CD4-positive, alpha-beta memory T cell (primary cell): ENCODE data around the gene DNAJB13. TPM values are rescaled to one million over a fixed set of nuclear protein-coding genes. Genes with fewer than 3 reads are reported as not detected.
A peak's percentile ranks its signal among the peaks of the same experiment; 100 is the strongest.

Experiments
- CTCF ChIA-PET: fragments of 350-600 bp; sonication (Branson Sonifier 250); formaldehyde crosslinking; loops from one replicate; lab custom pipeline; 2021; ENCODE audit warnings: inconsistent platforms; ENCODE audit not compliant: partially characterized antibody; lab: Charles Lee
- POLR2A ChIA-PET: fragments of 350-600 bp; sonication (Branson Sonifier 250); formaldehyde crosslinking; loops from one replicate; lab custom pipeline; 2021; ENCODE audit not compliant: partially characterized antibody; lab: Charles Lee
- DNase-seq, 5 donors: peaks; one replicate each; pipeline versions ENCODE4 v3.0.0 to v3.0.0-alpha.2; 2020 to 2022; ENCODE audit warnings: mixed read lengths in 1 of 5
- H3K27ac ChIP-seq: one replicate; pipeline ENCODE4 v1.7.0; 2013; ENCODE audit warnings: low read depth, low read length
- H3K27me3 ChIP-seq: 2 replicates; pipeline ENCODE4 v1.7.0; 2013; ENCODE audit warnings: mild to moderate bottlenecking, low read length, moderate library complexity; ENCODE audit not compliant: insufficient read depth
- H3K36me3 ChIP-seq: 2 replicates; pipeline ENCODE4 v1.7.0; 2013; ENCODE audit warnings: mild to moderate bottlenecking, low read length, moderate library complexity; ENCODE audit not compliant: insufficient read depth
- H3K4me1 ChIP-seq: 2 replicates; pipeline ENCODE4 v1.7.0; 2013; ENCODE audit warnings: mild to moderate bottlenecking, low read length, moderate library complexity; ENCODE audit not compliant: insufficient read depth
- H3K4me3 ChIP-seq, 2 donors: one replicate each; pipeline ENCODE4 v1.7.0; 2013; ENCODE audit warnings: low read length in 2 of 2, mild to moderate bottlenecking in 1 of 2
- H3K9me3 ChIP-seq, 2 donors: one replicate each; pipeline ENCODE4 v1.7.0; 2013; ENCODE audit warnings: low read length in 2 of 2, control low read depth in 1 of 2; ENCODE audit not compliant: control insufficient read depth in 1 of 2
- H3K27ac Mint-ChIP-seq, 7 donors: one replicate each; pipeline ENCODE4 v1.8.0; 2020 to 2021; ENCODE audit warnings: mixed read lengths in 7 of 7, mild to moderate bottlenecking in 6 of 7, inconsistent platforms in 3 of 7, moderate library complexity in 3 of 7
- H3K27me3 Mint-ChIP-seq, 2 donors: one replicate each; pipeline ENCODE4 v1.8.0; 2020 to 2021; ENCODE audit warnings: mixed read lengths in 2 of 2
- H3K36me3 Mint-ChIP-seq, 2 donors: one replicate each; pipeline ENCODE4 v1.8.0; 2020 to 2021; ENCODE audit warnings: mixed read lengths in 2 of 2, inconsistent platforms in 1 of 2, mild to moderate bottlenecking in 1 of 2
- H3K4me1 Mint-ChIP-seq, 4 donors: one replicate each; pipeline ENCODE4 v1.8.0; 2020 to 2021; ENCODE audit warnings: mixed read lengths in 4 of 4, mild to moderate bottlenecking in 1 of 4
- H3K4me3 Mint-ChIP-seq, 8 donors: one replicate each; pipeline ENCODE4 v1.8.0; 2020 to 2021; ENCODE audit warnings: mixed read lengths in 8 of 8, mild to moderate bottlenecking in 7 of 8, moderate library complexity in 6 of 8, inconsistent platforms in 3 of 8
- H3K9me3 Mint-ChIP-seq, 8 donors: one replicate each; pipeline ENCODE4 v1.8.0; 2020 to 2021; ENCODE audit warnings: mixed read lengths in 8 of 8, mild to moderate bottlenecking in 5 of 8, inconsistent platforms in 3 of 8, moderate library complexity in 1 of 8
- intact Hi-C: fragments of 100-400 bp; cut with micrococcal nuclease; formaldehyde crosslinking; loops from one replicate; pipeline ENCODE4 v1.15.1; 2023
- polyA plus RNA-seq, 2 donors: library from polyadenylated mRNA; unstranded; fragments of 300-500 nt; fragmentation: Illumina TruSeq; gene quantifications; one replicate each; pipeline ENCODE4 v1.2.3, GENCODE V29; 2021
- total RNA-seq, 2 experiments: library from RNA; stranded (reverse); gene quantifications; one replicate each; pipeline ENCODE4 v1.2.3, GENCODE V29; 2021

DNAJB13 gene
- total and polyA plus RNA-seq, 4 experiments from 2014 or later, result 0.23 to 0.53 (median 0.30) TPM; not detected in 1

DNA sequence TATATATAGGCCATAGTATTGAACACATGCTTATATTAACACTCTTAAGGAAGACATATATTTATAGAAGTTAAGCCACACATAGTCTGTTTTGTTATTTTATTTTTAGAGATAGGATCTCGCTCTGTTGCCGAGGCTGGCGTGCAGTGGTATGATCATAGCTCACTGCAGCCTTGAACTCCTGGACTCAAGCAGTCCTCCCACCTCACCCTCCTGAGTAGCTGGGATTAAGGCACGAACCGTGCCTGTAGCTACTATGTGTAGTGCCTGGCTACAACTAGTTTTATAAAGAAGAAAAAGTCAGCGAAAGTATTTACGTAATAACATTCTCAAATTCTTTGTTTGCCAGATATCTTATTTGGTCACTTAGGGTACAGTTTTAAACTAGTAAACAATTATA is 37.4 kb downstream of the DNAJB13 start:
- H3K27me3 Mint-ChIP-seq, result no peaks in the 10 kb centered on the region

DNA sequence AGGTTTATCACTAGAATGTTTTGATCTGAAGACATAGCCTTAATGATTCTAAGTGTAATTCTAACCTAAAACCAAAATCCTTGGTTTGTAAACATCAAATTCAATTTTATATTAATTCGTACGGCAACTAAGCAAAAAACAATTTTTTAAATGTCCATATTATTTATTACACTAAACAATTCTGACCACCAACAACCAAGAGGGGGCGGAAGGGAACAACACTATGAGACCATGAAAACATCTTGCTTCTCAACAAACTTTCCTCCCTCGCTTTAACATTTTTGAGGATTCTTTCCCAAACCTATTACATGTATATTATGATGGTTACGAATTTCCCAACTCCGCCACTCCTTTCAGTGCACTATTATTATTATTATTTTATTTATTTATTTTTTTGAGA is 38.3 kb downstream of the DNAJB13 start:
- POLR2A ChIA-PET, result interaction anchor here (35.3 to 38.4 kb wide), 2 partner anchors 8 to 18 kb away, joined by 2221 read pairs; partner anchors contain the start of genes UCP2 and UCP3
- no peak for DNase-seq
- intact Hi-C loops, result no loop called here

More for the DNA sequence above, 37.4 kb downstream of the DNAJB13 start:
- intact Hi-C loops, result no loop called here
- CTCF ChIA-PET, result no interaction called here
- H3K4me3 Mint-ChIP-seq, result no peak overlapping the region
- peaks cover 24 to 45% (median 34%) of the 10 kb centered on the region in 4 donors for H3K4me1 Mint-ChIP-seq
- H3K9me3 ChIP-seq, result no peaks in the 10 kb centered on the region
- no peaks in the 10 kb centered on the region for H3K36me3 Mint-ChIP-seq
- no peaks in the 10 kb centered on the region for H3K9me3 Mint-ChIP-seq
- no peaks in the 10 kb centered on the region for H3K36me3 ChIP-seq
- no peak overlapping the region for H3K4me3 ChIP-seq
- peaks cover 41% of the 10 kb centered on the region for H3K4me1 ChIP-seq
- POLR2A ChIA-PET, result interaction anchor here (1.2 to 38.4 kb wide), 2 partner anchors 15 to 19 kb away, joined by 3 to 2221 read pairs; partner anchors contain the start of gene UCP3
- no peak overlapping the region for H3K27ac ChIP-seq
- no peak for DNase-seq
- H3K27ac Mint-ChIP-seq, result peak overlapping the region in 2 of 7 donors; percentile 62 to 88
- no peaks in the 10 kb centered on the region for H3K27me3 ChIP-seq

DNA sequence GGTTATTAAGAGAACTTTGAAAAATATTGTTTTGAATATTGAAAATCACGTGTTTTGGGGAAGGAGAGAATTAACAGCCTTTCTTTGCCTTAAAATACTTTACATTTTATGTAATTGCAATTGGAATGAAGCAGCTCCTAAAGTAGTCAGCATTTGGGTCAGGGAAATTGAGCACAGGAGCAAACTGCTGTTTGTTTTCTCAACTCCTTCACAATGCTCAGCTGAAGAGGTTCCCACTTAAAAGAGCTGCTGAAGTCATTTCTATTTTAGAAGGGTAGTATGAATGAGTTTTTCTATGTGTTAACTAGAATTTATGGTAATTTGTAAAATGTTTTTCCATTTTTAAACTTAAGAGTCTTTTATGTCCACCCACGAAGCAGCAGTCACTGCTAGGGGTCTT is 39.9 kb downstream of the DNAJB13 start:
- ChIA-PET POLR2A (interaction anchor here (35.3 to 38.4 kb wide), 2 partner anchors 9 to 16 kb away, joined by 2221 read pairs; partner anchors contain the start of genes UCP2 and UCP3), CTCF (interaction anchor here (1.0 to 1.6 kb wide), 3 partner anchors 11 to 21 kb away, joined by 4 to 5 read pairs (median 4); no protein-coding TSS in a partner anchor)
- peak overlapping the region in 2 of 8 donors; percentile 18 to 68 for H3K4me3 Mint-ChIP-seq
- no peaks in the 10 kb centered on the region for H3K36me3 ChIP-seq
- H3K27ac ChIP-seq, result no peak overlapping the region
- no peak for DNase-seq
- no peaks in the 10 kb centered on the region for H3K27me3 ChIP-seq
- no peaks in the 10 kb centered on the region for H3K9me3 Mint-ChIP-seq
- no peaks in the 10 kb centered on the region for H3K36me3 Mint-ChIP-seq
- no peaks in the 10 kb centered on the region for H3K9me3 ChIP-seq
- H3K4me1 Mint-ChIP-seq, result peaks cover 24 to 49% (median 37%) of the 10 kb centered on the region in 4 donors
- peaks cover 52% of the 10 kb centered on the region for H3K4me1 ChIP-seq
- intact Hi-C loops, result no loop called here
- H3K27me3 Mint-ChIP-seq, result no peaks in the 10 kb centered on the region
- no peak overlapping the region for H3K4me3 ChIP-seq
- H3K27ac Mint-ChIP-seq, result peak overlapping the region; percentile 64 to 95 (median 87)

More for the DNA sequence above, 38.3 kb downstream of the DNAJB13 start:
- no peaks in the 10 kb centered on the region for H3K27me3 ChIP-seq
- no peak overlapping the region for H3K27ac ChIP-seq
- Mint-ChIP-seq H3K36me3 (no peaks in the 10 kb centered on the region), H3K4me1 (peaks cover 18 to 41% (median 28%) of the 10 kb centered on the region in 4 donors), H3K9me3 (no peaks in the 10 kb centered on the region), H3K4me3 (no peak overlapping the region), H3K27me3 (no peaks in the 10 kb centered on the region), H3K27ac (peak overlapping the region in 1 of 7 donors; percentile 53)
- no peaks in the 10 kb centered on the region for H3K9me3 ChIP-seq
- peaks cover 43% of the 10 kb centered on the region for H3K4me1 ChIP-seq
- CTCF ChIA-PET, result interaction anchor here (1.6 kb wide), 1 partner anchor 16 kb away, joined by 5 read pairs; no protein-coding TSS in a partner anchor
- no peak overlapping the region for H3K4me3 ChIP-seq
- H3K36me3 ChIP-seq, result no peaks in the 10 kb centered on the region

DNA sequence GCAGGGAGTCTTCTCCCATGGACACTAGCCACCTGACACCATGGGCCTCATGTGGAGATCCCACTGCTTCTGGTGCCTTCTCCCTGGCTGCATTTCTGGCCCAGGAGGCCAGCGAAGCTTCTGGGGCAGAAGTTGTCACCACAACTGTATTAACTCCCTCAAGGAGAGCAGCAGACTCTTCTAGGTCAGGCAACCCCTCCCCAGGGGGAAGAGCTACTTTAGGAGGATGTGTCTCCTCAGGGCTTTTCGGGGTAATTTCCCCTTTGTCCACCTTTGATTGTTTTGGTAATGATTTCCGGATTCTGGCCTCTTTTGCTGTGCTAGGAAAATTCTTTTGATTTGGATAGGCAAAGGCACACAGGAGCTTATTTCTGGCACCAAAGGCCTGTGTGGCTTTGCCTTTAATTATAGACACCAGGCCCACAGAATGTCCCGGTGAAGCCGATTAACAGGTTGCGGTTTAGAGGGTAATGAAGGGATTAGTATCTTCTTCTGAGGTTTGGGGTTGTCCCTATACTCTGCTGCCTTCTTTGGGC is 40.7 kb downstream of the DNAJB13 start:
- peaks cover 60% of the 10 kb centered on the region for H3K4me1 ChIP-seq

DNA sequence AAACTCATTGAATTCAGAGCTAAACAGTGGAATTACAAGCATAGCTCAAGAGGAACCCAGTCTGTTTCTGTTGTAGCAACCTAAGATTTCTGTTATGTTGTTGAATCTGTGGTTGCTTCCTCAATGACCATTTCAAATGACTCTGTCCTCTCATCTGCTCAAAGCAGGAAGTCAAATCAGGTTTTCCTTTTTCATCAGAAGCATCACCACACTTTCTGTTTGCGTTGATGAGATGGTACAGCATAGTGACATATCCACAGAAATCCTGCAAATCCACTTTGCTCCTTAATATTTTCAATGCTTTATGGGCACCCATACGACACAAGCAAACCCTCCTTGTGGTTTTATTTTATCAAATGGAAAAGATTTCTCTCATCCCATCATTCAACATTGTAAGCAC is 44.4 kb downstream of the DNAJB13 start:
- Mint-ChIP-seq H3K4me1 (peaks cover 48 to 83% (median 64%) of the 10 kb centered on the region in 4 donors), H3K4me3 (peak overlapping the region; percentile 68 to 88 (median 82)), H3K27me3 (no peaks in the 10 kb centered on the region), H3K27ac (peak overlapping the region; percentile 96 to 99 (median 98)), H3K9me3 (no peaks in the 10 kb centered on the region), H3K36me3 (peaks cover 0 to 2% of the 10 kb centered on the region in 2 donors)
- peak overlapping the region; percentile 8 to 25 for H3K4me3 ChIP-seq
- no peaks in the 10 kb centered on the region for H3K36me3 ChIP-seq
- no peaks in the 10 kb centered on the region for H3K27me3 ChIP-seq
- H3K27ac ChIP-seq, result peak overlapping the region; percentile 81
- intact Hi-C loops, result loop anchor here (1.0 kb wide), 2 partner anchors 10 to 15 kb away; no protein-coding TSS in a partner anchor
- peak; percentile 69 to 90 (median 87) for DNase-seq
- ChIA-PET POLR2A (interaction anchor here (1.1 to 38.4 kb wide), 9 partner anchors 12 to 234 kb away, joined by 3 to 2221 read pairs (median 5); partner anchors contain the start of genes C2CD3, PPME1, UCP2 and UCP3), CTCF (interaction anchor here (1.0 to 4.1 kb wide), 9 partner anchors 10 to 38 kb away, joined by 3 to 23 read pairs (median 5); no protein-coding TSS in a partner anchor)
- H3K4me1 ChIP-seq, result peaks cover 86% of the 10 kb centered on the region
- H3K9me3 ChIP-seq, result no peaks in the 10 kb centered on the region

More for the DNA sequence above, 40.7 kb downstream of the DNAJB13 start:
- peak overlapping the region; percentile 77 to 95 (median 90) for H3K27ac Mint-ChIP-seq
- peak in 1 of 5 donors; percentile 39 for DNase-seq
- no peaks in the 10 kb centered on the region for H3K27me3 Mint-ChIP-seq
- no peaks in the 10 kb centered on the region for H3K9me3 ChIP-seq
- peaks cover 30 to 57% (median 43%) of the 10 kb centered on the region in 4 donors for H3K4me1 Mint-ChIP-seq
- POLR2A ChIA-PET, result interaction anchor here (35.3 to 38.4 kb wide), 2 partner anchors 10 to 15 kb away, joined by 2221 read pairs; partner anchors contain the start of genes UCP2 and UCP3
- intact Hi-C loops, result no loop called here
- CTCF ChIA-PET, result interaction anchor here (1.0 kb wide), 1 partner anchor 12 kb away, joined by 3 read pairs; no protein-coding TSS in a partner anchor
- peak overlapping the region in 5 of 8 donors; percentile 18 to 68 (median 57) for H3K4me3 Mint-ChIP-seq
- H3K9me3 Mint-ChIP-seq, result no peaks in the 10 kb centered on the region
- peaks cover 0 to 2% of the 10 kb centered on the region in 2 donors for H3K36me3 Mint-ChIP-seq
- peak overlapping the region; percentile 56 for H3K27ac ChIP-seq
- no peaks in the 10 kb centered on the region for H3K36me3 ChIP-seq
- H3K4me3 ChIP-seq, result no peak overlapping the region
- no peaks in the 10 kb centered on the region for H3K27me3 ChIP-seq

DNA sequence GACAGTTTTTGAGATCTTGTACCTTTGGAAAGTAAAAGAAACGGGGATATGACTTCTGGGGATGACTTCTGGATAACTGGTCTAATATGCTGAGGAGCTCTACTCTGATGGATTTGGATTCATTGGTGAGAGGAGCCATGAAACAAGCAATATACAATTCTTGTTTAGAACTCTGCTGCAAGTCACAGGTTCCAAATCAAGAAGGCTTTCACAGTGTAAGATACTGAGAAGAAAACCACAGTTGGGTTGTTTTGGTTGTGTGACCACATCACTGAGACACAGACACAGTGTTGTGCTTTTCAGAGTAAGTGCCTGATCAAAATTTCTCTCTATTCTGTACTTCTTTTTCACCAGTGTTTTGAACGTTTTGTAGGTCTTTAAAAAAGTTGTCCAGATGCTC is 44.9 kb downstream of the DNAJB13 start:
- peak overlapping the region; percentile 96 to 99 (median 98) for H3K27ac Mint-ChIP-seq
- ChIA-PET POLR2A (interaction anchor here (0.8 to 38.4 kb wide), 8 partner anchors 11 to 234 kb away, joined by 3 to 2221 read pairs (median 6); partner anchors contain the start of genes C2CD3, PPME1, UCP2 and UCP3), CTCF (interaction anchor here (0.7 to 4.1 kb wide), 6 partner anchors 9 to 32 kb away, joined by 3 to 23 read pairs (median 10); no protein-coding TSS in a partner anchor)
- peaks cover 2 to 3% of the 10 kb centered on the region in 2 donors for H3K36me3 Mint-ChIP-seq
- Histone ChIP-seq H3K9me3 (no peaks in the 10 kb centered on the region), H3K4me1 (peaks cover 82% of the 10 kb centered on the region), H3K27ac (peak overlapping the region; percentile 81), H3K27me3 (no peaks in the 10 kb centered on the region), H3K4me3 (peak overlapping the region; percentile 8 to 25), H3K36me3 (no peaks in the 10 kb centered on the region)
- peaks cover 49 to 82% (median 63%) of the 10 kb centered on the region in 4 donors for H3K4me1 Mint-ChIP-seq
- intact Hi-C loops, result loop anchor here (1.0 to 2.0 kb wide), 3 partner anchors 10 to 15 kb away; no protein-coding TSS in a partner anchor
- peak; percentile 76 to 87 (median 81) for DNase-seq
- H3K4me3 Mint-ChIP-seq, result peak overlapping the region; percentile 68 to 88 (median 82)
- H3K27me3 Mint-ChIP-seq, result no peaks in the 10 kb centered on the region
- no peaks in the 10 kb centered on the region for H3K9me3 Mint-ChIP-seq
